ENCODE results near the gene GRID1.

GRID1 gene

DNA sequence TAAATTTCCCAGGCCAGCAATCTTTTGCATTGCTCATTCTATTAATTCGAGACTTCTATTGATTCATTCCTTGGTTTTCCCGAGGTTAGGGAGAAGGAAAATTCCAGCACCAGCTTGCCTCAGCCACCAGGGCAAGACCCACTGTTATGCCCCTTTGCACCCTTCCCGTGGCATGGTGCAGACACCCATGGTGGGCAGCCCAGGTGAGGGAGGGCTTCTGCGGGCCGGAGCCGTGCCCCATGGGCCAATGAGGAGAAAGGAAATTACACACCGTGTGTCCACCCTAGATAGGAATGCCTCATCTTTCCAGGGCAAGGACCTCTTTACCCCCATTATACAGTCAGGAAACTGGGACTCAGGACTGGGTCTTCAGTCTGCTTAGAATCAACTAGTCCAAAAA is 4.5 kb upstream of the GRID1 start:
- no peak for DNase-seq

DNA sequence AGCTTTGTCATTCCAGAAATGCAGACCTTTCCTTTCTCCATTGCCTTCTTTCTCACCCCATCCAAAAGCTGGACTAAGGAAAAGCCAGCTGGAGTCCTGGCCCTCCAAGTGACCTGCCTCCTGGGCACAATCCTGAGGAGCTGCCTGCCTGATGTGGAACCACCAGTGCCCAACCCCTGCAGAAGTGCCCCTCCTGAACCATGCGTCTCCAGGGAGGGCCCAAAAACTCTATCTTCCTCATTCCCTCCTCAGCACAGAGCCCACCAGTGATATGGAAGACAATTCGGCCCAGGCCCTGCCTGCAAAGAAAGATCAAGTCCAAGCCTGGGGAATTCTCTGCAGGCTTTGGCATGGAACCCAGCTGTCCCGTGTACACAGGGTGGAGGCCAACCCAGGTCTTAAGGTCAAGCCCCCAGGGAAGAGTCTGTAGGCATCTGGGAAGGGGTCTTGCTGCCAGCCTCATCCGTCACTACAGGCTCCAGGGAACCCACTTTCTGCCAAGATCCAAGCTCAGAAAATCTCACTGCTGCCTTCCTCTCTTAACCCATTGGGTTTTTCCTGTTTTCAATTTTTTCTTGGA is 3.5 kb upstream of the GRID1 start:
- DNase-seq = no peak

DNA sequence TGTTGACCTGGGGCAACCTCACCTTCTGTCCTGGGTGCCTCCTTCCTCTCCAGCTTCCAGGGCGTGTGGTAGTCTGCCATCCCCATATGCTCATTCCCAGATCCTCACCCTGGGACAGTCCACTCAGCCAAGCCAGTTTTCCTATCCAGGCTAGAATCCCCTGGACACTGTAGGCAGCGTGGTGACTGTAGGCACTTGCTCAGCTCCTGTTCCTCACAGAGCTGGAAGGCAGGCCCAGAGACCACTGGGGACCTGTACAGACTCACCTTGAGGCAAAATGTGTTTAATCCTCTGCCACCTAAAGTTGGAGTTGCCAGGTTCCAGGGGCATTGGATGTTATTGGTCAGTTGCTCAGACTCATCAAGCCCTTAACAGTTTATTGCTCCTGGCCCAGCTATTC is 2.4 kb upstream of the GRID1 start:
- no peak for DNase-seq

GRCh38 chr10:86368046-86368445 is 1.5 kb upstream of the GRID1 start:
- no peak for DNase-seq

GRCh38 chr10:86367152-86367951 is 757 bp upstream of the GRID1 start:
- peak in 47 of 58 donors; percentile 32 to 85 (median 64) for DNase-seq

- no peak for DNase-seq
Observed at GRCh38 chr10:86366902-86367151, 232 bp upstream of the GRID1 start.

GRCh38 chr10:86365346-86366032 is 1.1 kb downstream of the GRID1 start:
- DNase-seq = peak in 33 of 58 donors; percentile 26 to 75 (median 51)

GRCh38 chr10:86364491-86365345 is 1.9 kb downstream of the GRID1 start:
- DNase-seq = peak in 7 of 58 donors; percentile 31 to 70 (median 43)

DNA sequence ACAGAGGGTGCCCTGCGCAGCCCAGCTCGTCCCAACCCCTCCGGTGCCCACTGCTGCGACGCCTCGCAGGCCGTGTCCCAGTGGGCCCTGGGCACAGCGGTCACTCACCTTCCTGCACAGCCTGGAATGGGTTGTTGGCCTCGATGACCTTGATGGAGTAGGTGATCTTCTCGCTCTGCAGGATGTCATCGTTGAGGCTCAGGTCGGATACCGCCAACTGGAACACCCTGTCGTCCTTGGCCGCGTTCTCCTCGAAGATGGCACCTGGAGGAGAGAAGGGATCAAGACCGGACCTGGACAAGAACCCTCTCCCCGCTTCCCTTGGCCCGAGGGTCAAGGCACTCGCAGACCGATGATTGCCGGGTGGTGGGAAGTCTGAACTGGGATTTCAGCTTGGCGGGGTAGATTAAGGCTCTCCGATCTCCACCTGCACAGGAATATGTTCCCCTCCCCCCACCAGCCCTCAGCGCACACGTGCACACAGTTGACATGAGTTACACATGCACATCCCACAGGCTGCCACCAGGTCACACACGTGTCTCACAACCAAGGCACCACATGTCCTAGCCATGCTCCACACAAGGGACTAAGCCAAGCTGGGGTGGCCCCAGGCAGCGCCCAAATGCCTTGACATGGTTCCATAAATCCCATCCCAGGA is 2.6 kb downstream of the GRID1 start:
- no peak for DNase-seq

- DNase-seq = peak in 30 of 58 donors; percentile 25 to 61 (median 42)
Observed at GRCh38 chr10:86363184-86363832, 3.3 kb downstream of the GRID1 start.

DNA sequence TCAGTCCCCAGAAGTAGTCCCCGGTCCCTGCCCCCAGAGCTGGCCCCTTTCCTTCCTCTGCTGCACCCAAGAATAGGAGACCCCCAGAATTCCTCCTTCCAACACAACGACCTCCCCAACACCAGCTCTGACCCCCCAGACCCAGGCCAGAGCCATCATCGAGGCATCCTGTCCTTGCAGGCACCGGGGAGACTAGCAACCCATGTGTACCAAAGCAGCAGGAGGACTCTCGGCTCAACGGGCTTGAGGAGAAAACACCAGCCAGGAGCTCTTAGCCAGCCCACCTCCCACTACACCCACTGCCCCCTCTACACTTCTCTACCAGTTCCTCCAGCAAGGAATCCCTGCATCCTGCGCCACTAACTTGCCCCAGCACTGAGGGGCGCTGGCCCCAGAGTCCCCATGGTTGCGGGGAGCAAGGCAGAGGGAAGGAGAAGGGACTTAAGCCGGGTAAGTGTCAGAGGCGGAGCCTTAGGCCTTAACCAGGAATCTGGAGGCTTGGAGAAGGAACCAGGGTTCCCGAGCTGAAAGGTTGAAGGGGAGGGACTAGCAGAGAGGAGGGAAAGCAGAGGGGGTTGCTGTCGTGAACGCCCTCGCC is 3.9 kb downstream of the GRID1 start:
- DNase-seq = no peak

GRCh38 chr10:86362129-86362527 is 4.5 kb downstream of the GRID1 start:
- DNase-seq = no peak

GRCh38 chr10:86361156-86362128 is 5.2 kb downstream of the GRID1 start:
- DNase-seq = peak in 16 of 58 donors; percentile 8 to 69 (median 46)

DNA sequence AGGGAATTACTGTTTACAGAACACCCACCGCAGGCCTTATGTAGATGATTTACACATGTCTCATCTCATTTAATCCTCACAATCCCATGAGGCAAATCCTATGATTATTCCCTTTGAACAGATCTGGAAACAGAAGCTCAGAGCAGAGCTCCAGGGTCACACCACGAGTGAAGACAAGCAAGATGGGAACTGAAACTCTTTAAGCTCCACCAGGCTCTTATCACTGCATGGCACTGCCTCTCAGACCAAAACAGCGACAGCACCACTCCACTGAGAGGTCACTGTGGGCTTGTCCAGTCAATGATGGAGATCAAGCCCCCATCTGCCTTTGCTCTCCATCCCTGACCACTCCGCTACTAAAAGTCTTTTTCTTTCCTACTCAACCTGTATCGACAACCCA is 5.9 kb downstream of the GRID1 start:
- no peak for DNase-seq

- no peak for DNase-seq
Observed at GRCh38 chr10:86359954-86360353, 6.6 kb downstream of the GRID1 start.

DNA sequence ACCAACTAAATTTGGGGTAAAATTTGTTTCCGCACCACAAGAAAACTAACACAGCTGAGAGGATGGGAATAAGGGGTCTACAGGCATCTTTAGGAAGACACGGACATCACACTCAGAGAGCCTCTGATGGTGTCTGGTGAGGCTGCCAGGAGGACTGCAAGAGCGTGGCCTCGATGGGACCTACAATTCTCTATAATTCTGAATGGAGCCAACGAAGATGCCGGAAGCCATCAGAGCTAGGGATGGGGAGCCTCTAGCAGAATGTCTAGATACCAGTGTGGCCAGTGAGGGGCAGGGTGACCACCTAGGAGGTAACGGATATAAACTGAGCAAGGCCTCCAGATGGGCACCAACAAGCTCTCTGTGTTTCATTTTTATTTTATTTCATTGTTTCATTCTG is 7.5 kb downstream of the GRID1 start:
- no peak for DNase-seq

DNA sequence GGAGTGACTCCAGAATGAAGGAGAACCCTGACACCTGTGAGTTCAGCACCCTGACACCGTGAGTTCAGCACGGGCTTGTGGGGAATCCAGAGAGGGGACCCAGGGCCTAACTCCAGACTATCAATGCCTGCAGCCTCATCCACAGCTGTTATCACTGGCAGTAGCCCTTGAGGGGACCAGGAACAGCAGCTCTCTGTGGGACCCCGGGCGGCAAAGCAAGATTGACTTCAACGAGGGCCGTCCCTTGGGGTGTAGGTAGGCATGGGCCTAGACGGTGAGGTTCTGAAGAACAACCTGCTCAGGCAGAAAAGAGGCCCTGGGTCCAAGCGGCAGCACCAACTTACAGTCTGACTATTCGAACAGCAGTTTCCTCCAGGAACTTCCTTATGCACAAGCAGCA is 8.9 kb downstream of the GRID1 start:
- no peak for DNase-seq

DNA sequence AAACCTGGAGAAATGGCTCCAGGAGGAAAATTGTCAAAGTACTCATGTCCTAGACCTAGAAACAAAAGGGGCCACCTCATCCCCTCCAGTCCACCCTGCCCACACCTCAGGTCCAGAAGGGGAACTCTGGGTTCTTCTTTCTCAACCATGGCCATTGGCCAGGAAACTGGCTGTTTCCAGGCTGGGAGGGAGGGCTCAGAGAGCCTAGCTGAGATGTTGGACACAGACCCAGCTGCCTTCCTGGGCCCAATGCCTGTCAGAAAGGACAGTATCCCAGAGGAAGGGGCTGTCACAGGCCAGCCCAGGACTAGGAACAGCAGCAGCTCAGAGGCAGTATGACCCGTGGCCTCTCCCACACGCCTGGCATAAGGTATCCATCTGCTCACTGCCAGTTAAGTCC is 9.6 kb downstream of the GRID1 start:
- peak in 27 of 58 donors; percentile 17 to 74 (median 48) for DNase-seq

DNA sequence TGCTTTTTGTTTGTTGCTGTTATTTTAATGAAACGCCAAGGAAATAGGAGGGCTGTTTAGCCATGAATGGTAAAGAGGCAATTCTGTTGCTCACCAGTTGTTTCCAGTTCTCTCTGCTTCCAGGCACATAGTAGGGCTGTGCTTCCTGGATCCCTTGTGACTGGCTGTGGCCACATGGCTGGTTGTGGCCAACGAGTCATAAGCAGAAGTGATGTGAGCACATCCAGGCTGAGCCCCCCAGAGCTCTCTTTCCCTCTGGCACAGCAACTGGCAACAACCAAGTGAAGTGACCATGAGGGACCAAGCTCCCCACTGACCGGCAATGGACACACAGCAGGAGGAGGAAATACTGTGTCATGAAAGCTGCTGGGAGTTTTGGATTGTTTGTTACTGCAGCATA is 10.3 kb downstream of the GRID1 start:
- DNase-seq = peak in 1 of 58 donors; percentile 48
